GM23248 (cell line): Measurements from ENCODE around the gene FOXE3.

ENCODE experiments used
- EZH2 ChIP-seq: fragments of 200-600 bp; sonication (generic); IDR thresholded peaks from 2 replicates; pipeline ENCODE4 v1.6.1; 2018; ENCODE audit warnings: antibody characterized with exemption, mild to moderate bottlenecking; ENCODE audit not compliant: insufficient read depth, poor library complexity, severe bottlenecking
- EZH2phosphoT487 ChIP-seq: fragments of 200-600 bp; sonication (generic); IDR thresholded peaks from 2 replicates; pipeline ENCODE4 v1.6.1; 2018; ENCODE audit warnings: antibody characterized with exemption, moderate library complexity, mild to moderate bottlenecking, low read depth; ENCODE audit not compliant: insufficient read depth

DNA sequence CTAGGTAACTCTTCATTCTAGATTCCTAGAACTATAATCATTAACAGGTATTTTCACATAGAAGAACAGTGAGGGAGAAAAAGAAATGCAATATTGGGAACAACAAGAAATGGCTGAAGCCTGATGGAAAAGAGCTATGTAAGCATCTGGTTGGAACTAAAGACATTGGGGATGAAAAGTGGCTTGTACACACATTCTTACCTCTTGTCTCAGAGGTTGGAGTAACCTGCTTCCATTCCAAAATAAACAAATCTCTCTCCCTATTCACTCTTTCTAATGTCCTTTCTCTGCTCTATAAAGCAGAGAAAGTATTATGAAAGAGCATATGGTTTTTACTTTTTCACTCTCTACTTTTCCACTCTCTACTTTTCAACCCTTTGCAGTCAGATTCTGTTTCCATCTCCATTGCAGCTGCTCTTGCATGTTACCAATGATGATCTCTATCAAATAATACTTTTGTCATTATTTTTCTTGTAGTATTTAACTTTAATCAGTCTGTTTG, 45.0 kb upstream of the FOXE3 start:
- TF ChIP-seq EZH2 (no peak), EZH2phosphoT487 (no peak)
